GM06990 (cell line): ENCODE results near the gene FGA.

Experiments
- DNase-seq: peaks from one replicate; pipeline ENCODE4 v3.0.0-alpha.2; 2011; ENCODE audit not compliant: insufficient read length; ENCODE audit errors: extremely low read depth
- H3K27me3 ChIP-seq: replicated peaks from 2 replicates; pipeline ENCODE4 v1.6.0; 2011; ENCODE audit warnings: low read length; ENCODE audit not compliant: control insufficient read depth, insufficient read depth
- H3K36me3 ChIP-seq: 2 replicates; pipeline ENCODE4 v1.5.1; 2011; ENCODE audit warnings: low read length; ENCODE audit not compliant: control insufficient read depth, insufficient read depth
- H3K4me3 ChIP-seq: replicated peaks from 2 replicates; pipeline ENCODE4 v1.5.1; 2011; ENCODE audit warnings: low read depth, mild to moderate bottlenecking, control low read depth, low read length
- CTCF ChIP-seq: IDR thresholded peaks from 2 replicates; pipeline ENCODE4 v1.5.1; 2011; ENCODE audit warnings: low read length, control low read depth, mild to moderate bottlenecking, inconsistent platforms; ENCODE audit not compliant: insufficient read depth, poor library complexity, severe bottlenecking

The FGA gene

GRCh38 chr4:154586296-154587033 lies 4.1 kb downstream of the FGA start:
- H3K27me3 ChIP-seq = no peaks in the 10 kb centered on the region; the same call in 1 of the 2 replicates
- H3K36me3 ChIP-seq = no peaks in the 10 kb centered on the region
- H3K4me3 ChIP-seq = no peak overlapping the region
- no peak for DNase-seq
- no peak for TF ChIP-seq CTCF

DNA sequence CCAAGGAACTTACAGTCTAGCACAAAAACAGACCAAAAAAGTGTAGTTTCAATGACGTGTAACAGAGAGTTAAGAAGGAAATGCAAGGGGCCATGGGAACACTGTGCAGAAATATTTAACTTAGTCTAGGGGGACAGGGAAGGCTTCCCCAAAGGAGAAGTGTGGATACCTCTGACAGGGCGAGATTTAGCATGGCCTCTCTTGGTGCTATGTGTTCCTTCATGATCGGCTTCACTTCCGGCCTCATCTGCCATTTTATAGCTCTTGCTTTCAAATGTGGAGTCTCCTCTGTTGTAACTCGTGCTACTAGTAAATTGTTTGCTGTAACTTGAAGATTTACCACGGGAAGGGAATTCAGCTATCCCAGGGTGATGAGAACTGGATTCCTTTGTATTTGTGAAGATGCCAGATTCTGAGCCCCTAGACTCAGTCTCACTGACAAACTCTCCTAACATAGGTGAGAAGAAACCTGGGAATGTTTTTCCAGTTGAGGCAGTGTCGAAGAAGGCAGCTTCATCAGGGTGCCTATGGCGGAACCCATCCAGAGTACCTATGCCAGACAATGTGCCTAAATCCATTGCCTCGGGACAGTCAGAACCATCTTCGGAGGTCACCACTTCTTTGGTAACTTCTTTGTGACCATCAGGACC lies 5.0 kb downstream of the FGA start:
- no peaks in the 10 kb centered on the region; the same call in 1 of the 2 replicates for H3K27me3 ChIP-seq
- no peak overlapping the region for H3K4me3 ChIP-seq
- no peaks in the 10 kb centered on the region for H3K36me3 ChIP-seq
- no peak for DNase-seq
- TF ChIP-seq CTCF = no peak

GRCh38 chr4:154584259-154584658 lies 6.3 kb downstream of the FGA start:
- Histone ChIP-seq H3K4me3 (no peak overlapping the region), H3K27me3 (no peaks in the 10 kb centered on the region), H3K36me3 (no peaks in the 10 kb centered on the region)
- no peak for TF ChIP-seq CTCF
- no peak for DNase-seq

DNA sequence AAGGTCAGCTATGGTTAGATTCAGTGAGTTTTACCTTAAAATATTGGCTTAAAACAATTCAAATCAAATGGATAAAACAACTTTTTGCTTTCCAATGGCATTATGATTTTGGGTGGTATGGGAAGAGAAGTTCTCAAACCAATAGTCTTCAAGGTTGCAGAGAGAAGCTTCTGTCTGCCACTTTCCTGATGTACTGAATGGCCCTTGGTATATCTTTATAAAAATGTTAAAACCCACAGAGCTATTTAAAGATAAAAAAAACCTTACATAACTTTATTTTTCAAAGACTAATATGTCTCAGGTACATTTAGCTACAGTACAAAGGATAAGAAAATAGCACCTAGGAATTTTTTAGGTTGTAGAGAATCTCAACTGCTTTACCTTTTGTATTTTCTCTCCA lies 6.9 kb downstream of the FGA start:
- H3K27me3 ChIP-seq = no peaks in the 10 kb centered on the region
- TF ChIP-seq CTCF = no peak

GRCh38 chr4:154583230-154583629 lies 7.3 kb downstream of the FGA start:
- DNase-seq = no peak
- H3K4me3 ChIP-seq = no peak overlapping the region
- no peaks in the 10 kb centered on the region for H3K36me3 ChIP-seq
- no peak for TF ChIP-seq CTCF
- no peaks in the 10 kb centered on the region for H3K27me3 ChIP-seq

More for the DNA sequence above, 6.9 kb downstream of the FGA start:
- DNase-seq = no peak
- no peaks in the 10 kb centered on the region for H3K36me3 ChIP-seq
- H3K4me3 ChIP-seq = no peak overlapping the region
